Neuronal stem cell (in vitro differentiated cells): ENCODE measurements around the gene MAOB.

Source experiments
- DNase-seq: peaks from one replicate; pipeline ENCODE4 v3.0.0-alpha.2; 2013; ENCODE audit warnings: low spot score
- H2AFZ ChIP-seq: one replicate; pipeline ENCODE4 v1.6.1; 2013; ENCODE audit warnings: mild to moderate bottlenecking, low read length, inconsistent platforms
- H2AK5ac ChIP-seq: 2 replicates; pipeline ENCODE4 v1.6.1; 2013; ENCODE audit warnings: low read depth, mild to moderate bottlenecking, inconsistent platforms, low read length, moderate library complexity, mixed read lengths
- H2BK120ac ChIP-seq: 2 replicates; pipeline ENCODE4 v1.6.1; 2013; ENCODE audit warnings: low read depth, mild to moderate bottlenecking, inconsistent platforms, low read length, moderate library complexity, mixed read lengths
- H2BK12ac ChIP-seq: one replicate; pipeline ENCODE4 v1.6.1; 2013; ENCODE audit warnings: low read length, inconsistent platforms
- H2BK15ac ChIP-seq: 2 replicates; pipeline ENCODE4 v1.6.1; 2013; ENCODE audit warnings: mild to moderate bottlenecking, low read length, inconsistent platforms, mixed read lengths
- H2BK5ac ChIP-seq: one replicate; pipeline ENCODE4 v1.6.1; 2013; ENCODE audit warnings: inconsistent platforms, mild to moderate bottlenecking, low read length, moderate library complexity
- H3K14ac ChIP-seq: one replicate; pipeline ENCODE4 v1.6.1; 2013; ENCODE audit warnings: low read length, inconsistent platforms
- H3K18ac ChIP-seq: 2 replicates; pipeline ENCODE4 v1.6.1; 2013; ENCODE audit warnings: low read length, inconsistent platforms
- H3K23ac ChIP-seq: 2 replicates; pipeline ENCODE4 v1.6.1; 2013; ENCODE audit warnings: low read depth, mild to moderate bottlenecking, mixed read lengths, low read length, inconsistent platforms; ENCODE audit not compliant: poor library complexity
- H3K27ac ChIP-seq: replicated peaks from 3 replicates; pipeline ENCODE4 v1.5.1; 2013; ENCODE audit warnings: low read length, inconsistent platforms
- H3K27me3 ChIP-seq, 3 experiments: 2 replicates each; pipeline ENCODE4 v1.6.1; 2013; ENCODE audit warnings: low read length in 3 of 3, mild to moderate bottlenecking in 2 of 3, inconsistent platforms in 1 of 3, low read depth in 1 of 3, mixed read lengths in 1 of 3, moderate library complexity in 1 of 3; ENCODE audit not compliant: control insufficient read depth in 3 of 3, insufficient read depth in 3 of 3
- H3K36me3 ChIP-seq, 2 donors: replicated peaks in 1 of 2; 2 replicates each; pipeline ENCODE4 v1.6.1; 2013; ENCODE audit warnings: low read length in 2 of 2; ENCODE audit not compliant: control insufficient read depth in 2 of 2, insufficient read depth in 2 of 2
- H3K4ac ChIP-seq: 2 replicates; pipeline ENCODE4 v1.6.1; 2013; ENCODE audit warnings: inconsistent platforms, mild to moderate bottlenecking, low read length, moderate library complexity
- H3K4me1 ChIP-seq, 2 donors: 1 replicate in 1 of 2; 2 replicates in 1 of 2; pipeline ENCODE4 v1.6.1; 2013; ENCODE audit warnings: low read length in 2 of 2, low read depth in 1 of 2; ENCODE audit not compliant: control insufficient read depth in 2 of 2, insufficient read depth in 1 of 2
- H3K4me2 ChIP-seq: one replicate; pipeline ENCODE4 v1.6.1; 2013; ENCODE audit warnings: mild to moderate bottlenecking, low read length, inconsistent platforms; ENCODE audit not compliant: insufficient read depth, poor library complexity, severe bottlenecking
- H3K4me3 ChIP-seq, 2 donors: 2 replicates each; pipeline ENCODE4 v1.5.1; 2013; ENCODE audit warnings: low read length in 2 of 2, mild to moderate bottlenecking in 2 of 2, inconsistent platforms in 1 of 2, moderate library complexity in 1 of 2
- H3K79me1 ChIP-seq: one replicate; pipeline ENCODE4 v1.6.1; 2013; ENCODE audit warnings: low read depth, mild to moderate bottlenecking, inconsistent platforms, low read length, moderate library complexity
- H3K9ac ChIP-seq: one replicate; pipeline ENCODE4 v1.6.1; 2013; ENCODE audit warnings: mild to moderate bottlenecking, low read depth, low read length, inconsistent platforms; ENCODE audit not compliant: poor library complexity
- H3K9me3 ChIP-seq, 2 donors: replicated peaks in 1 of 2; 2 replicates each; pipeline versions ENCODE3 to v1.6.1; 2013; ENCODE audit warnings: low read length in 2 of 2, mild to moderate bottlenecking in 2 of 2, inconsistent platforms in 1 of 2, low read depth in 1 of 2, mixed read lengths in 1 of 2, moderate library complexity in 1 of 2; ENCODE audit not compliant: control insufficient read depth in 2 of 2, insufficient read depth in 1 of 2
- H4K8ac ChIP-seq: one replicate; pipeline ENCODE4 v1.6.1; 2013; ENCODE audit warnings: low read depth, mild to moderate bottlenecking, inconsistent platforms, low read length, moderate library complexity
- H4K91ac ChIP-seq: one replicate; pipeline ENCODE4 v1.6.1; 2013; ENCODE audit warnings: low read length, low read depth, mild to moderate bottlenecking, inconsistent platforms; ENCODE audit not compliant: poor library complexity
- WGBS, 2 donors: extraction: QIAGEN DNeasy Blood & Tissue Kit; methylation state at CpG; one replicate each; pipeline ENCODE4 v1.1.7; 2013; ENCODE audit warnings: missing lambda C conversion rate in 2 of 2, mixed read lengths in 1 of 2; ENCODE audit not compliant: insufficient read length in 2 of 2, insufficient replicate concordance in 1 of 2; ENCODE audit errors: extremely low coverage in 2 of 2; 5-methylcytosine and 5-hydroxymethylcytosine counted together

The MAOB gene

DNA sequence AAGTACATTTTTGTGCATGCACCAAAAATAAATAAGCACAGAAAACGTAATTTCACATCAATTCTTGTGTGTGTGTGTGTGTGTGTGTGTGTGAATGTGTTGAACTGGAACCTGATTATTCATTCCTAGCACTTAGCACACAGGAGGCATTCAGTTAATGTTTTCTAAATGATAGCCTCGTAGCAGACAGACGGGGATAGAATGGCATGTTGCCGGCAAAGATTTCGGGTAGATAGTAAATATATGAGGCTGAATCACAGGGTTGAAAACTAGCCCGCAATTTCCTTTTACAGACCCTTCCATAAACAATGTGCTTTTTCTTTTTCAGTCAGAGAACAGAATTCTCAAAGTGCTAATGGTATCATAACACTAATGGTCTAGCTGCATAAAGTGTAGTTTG, 13.5 kb downstream of the MAOB start:
- Histone ChIP-seq H3K9me3 (no peaks in the 10 kb centered on the region), H3K4me1 (no peaks in the 10 kb centered on the region), H4K91ac (no peak overlapping the region), H2BK15ac (no peak overlapping the region), H2AFZ (no peak overlapping the region), H3K27ac (no peak overlapping the region), H3K14ac (no peak overlapping the region), H3K4me3 (no peak overlapping the region), H3K4ac (no peak overlapping the region), H2BK5ac (no peak overlapping the region), H2BK120ac (no peak overlapping the region), H4K8ac (no peak overlapping the region), H2BK12ac (no peak overlapping the region), H3K9ac (no peak overlapping the region), H3K23ac (no peak overlapping the region), H3K79me1 (no peaks in the 10 kb centered on the region), H3K36me3 (no peaks in the 10 kb centered on the region), H3K4me2 (no peak overlapping the region), H3K18ac (no peak overlapping the region), H2AK5ac (no peak overlapping the region), H3K27me3 (peaks cover 0 to 3% (median 0%) of the 10 kb centered on the region in 3 experiments)
- DNase-seq = no peak
- no CpG with 5 or more reads among the region's 6 CpGs for WGBS, 2 donors

DNA sequence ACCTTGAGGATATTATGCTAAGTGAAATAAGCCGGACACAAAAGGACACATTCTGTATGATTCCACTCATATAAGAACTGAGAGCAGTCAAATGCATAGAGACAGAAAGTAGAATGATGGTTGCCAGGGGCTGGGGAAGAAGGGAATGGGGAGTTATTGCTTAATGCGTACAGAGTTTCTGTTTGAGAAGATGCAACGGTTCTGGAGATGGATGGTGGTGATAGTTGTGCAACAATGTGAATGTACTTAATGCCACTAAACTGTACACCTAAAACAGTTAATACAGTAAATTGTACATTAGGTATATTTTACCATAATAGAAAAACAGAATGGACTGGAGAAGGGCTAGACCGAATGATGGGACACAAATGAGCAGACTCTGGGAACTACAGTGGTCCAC, 15.8 kb downstream of the MAOB start:
- WGBS, 2 donors = no CpG with 5 or more reads among the region's 4 CpGs

DNA sequence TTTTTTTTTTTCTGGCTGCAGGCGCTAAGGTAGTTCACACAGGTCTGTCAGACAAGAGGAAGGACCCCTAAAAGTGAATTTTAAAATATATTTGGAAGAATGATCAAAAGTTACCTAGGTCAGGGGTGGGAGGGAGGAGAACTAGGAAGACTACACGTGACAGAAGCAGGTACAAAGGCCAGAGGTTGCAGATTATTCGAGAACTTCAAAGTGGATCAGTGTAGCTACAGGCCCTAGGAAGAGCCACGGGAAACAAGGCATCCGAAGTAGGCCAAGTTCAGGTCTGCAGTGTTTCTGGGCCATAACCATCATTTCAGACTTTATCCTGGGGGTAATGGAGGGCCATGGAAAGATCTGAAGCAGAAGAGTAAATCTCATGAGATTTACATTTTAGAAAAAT, 16.5 kb downstream of the MAOB start:
- H3K4me3 ChIP-seq = no peak overlapping the region
- H4K8ac ChIP-seq = no peak overlapping the region
- no peak overlapping the region for H4K91ac ChIP-seq
- H2BK5ac ChIP-seq = no peak overlapping the region
- no peaks in the 10 kb centered on the region for H3K4me1 ChIP-seq
- H3K4ac ChIP-seq = no peak overlapping the region
- H3K14ac ChIP-seq = no peak overlapping the region
- no peak overlapping the region for H2AK5ac ChIP-seq
- no peak overlapping the region for H2BK15ac ChIP-seq
- no peak overlapping the region for H2AFZ ChIP-seq
- H3K36me3 ChIP-seq = no peaks in the 10 kb centered on the region
- no CpG with 5 or more reads among the region's 5 CpGs for WGBS, 2 donors
- DNase-seq = no peak
- H3K23ac ChIP-seq = no peak overlapping the region
- H3K9ac ChIP-seq = no peak overlapping the region
- no peak overlapping the region for H2BK120ac ChIP-seq
- no peak overlapping the region for H3K18ac ChIP-seq
- H3K27ac ChIP-seq = no peak overlapping the region
- H3K27me3 ChIP-seq = peaks cover 0 to 4% (median 0%) of the 10 kb centered on the region in 3 experiments
- no peaks in the 10 kb centered on the region for H3K79me1 ChIP-seq
- H3K9me3 ChIP-seq = no peaks in the 10 kb centered on the region
- H3K4me2 ChIP-seq = no peak overlapping the region
- no peak overlapping the region for H2BK12ac ChIP-seq

More for the DNA sequence above, 15.8 kb downstream of the MAOB start:
- Histone ChIP-seq H3K4me2 (no peak overlapping the region), H3K36me3 (no peaks in the 10 kb centered on the region), H3K18ac (no peak overlapping the region), H3K14ac (no peak overlapping the region), H3K9ac (no peak overlapping the region), H2AFZ (no peak overlapping the region), H3K4ac (no peak overlapping the region), H3K4me3 (no peak overlapping the region), H3K23ac (no peak overlapping the region), H2AK5ac (no peak overlapping the region), H2BK120ac (no peak overlapping the region), H4K91ac (no peak overlapping the region), H3K4me1 (no peaks in the 10 kb centered on the region), H3K79me1 (no peaks in the 10 kb centered on the region), H4K8ac (no peak overlapping the region), H3K27ac (no peak overlapping the region), H3K9me3 (no peaks in the 10 kb centered on the region), H2BK15ac (no peak overlapping the region), H3K27me3 (peaks cover 0 to 3% (median 0%) of the 10 kb centered on the region in 3 experiments), H2BK5ac (no peak overlapping the region), H2BK12ac (no peak overlapping the region)
- DNase-seq = no peak

DNA sequence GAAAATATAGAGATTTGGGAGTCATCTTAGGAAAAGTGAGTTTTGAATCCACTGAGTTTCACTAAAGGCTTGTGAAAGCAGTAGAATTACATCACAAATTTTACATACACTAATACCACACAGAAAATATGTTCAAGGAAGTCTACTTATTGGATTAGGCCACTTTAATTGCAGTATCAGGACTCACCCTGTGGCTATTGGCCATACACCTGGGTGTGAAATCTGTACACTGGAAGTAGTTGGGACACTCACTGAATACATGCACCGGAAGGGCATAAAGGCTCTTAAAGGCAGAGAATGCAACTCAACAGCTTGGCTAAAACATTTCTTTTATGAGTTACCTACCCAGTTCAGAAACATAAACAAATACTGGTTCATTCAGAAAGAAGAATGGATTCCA, 19.8 kb downstream of the MAOB start:
- H3K4ac ChIP-seq = no peak overlapping the region
- H2AFZ ChIP-seq = no peak overlapping the region
- H3K27me3 ChIP-seq = peaks cover 0 to 7% (median 0%) of the 10 kb centered on the region in 3 experiments
- no peak overlapping the region for H3K18ac ChIP-seq
- H3K9ac ChIP-seq = no peak overlapping the region
- H2BK15ac ChIP-seq = no peak overlapping the region
- no peak overlapping the region for H2BK5ac ChIP-seq
- no peak overlapping the region for H3K27ac ChIP-seq
- H4K91ac ChIP-seq = no peak overlapping the region
- no peak overlapping the region for H2BK120ac ChIP-seq
- no peak overlapping the region for H4K8ac ChIP-seq
- H3K4me2 ChIP-seq = no peak overlapping the region
- H3K23ac ChIP-seq = no peak overlapping the region
- no peaks in the 10 kb centered on the region for H3K36me3 ChIP-seq
- no peak overlapping the region for H2AK5ac ChIP-seq
- no peak for DNase-seq
- no peak overlapping the region for H2BK12ac ChIP-seq
- H3K9me3 ChIP-seq = no peaks in the 10 kb centered on the region
- no peaks in the 10 kb centered on the region for H3K79me1 ChIP-seq
- H3K4me3 ChIP-seq = no peak overlapping the region
- no CpG with 5 or more reads among the region's 1 CpG for WGBS, 2 donors
- no peaks in the 10 kb centered on the region for H3K4me1 ChIP-seq
- no peak overlapping the region for H3K14ac ChIP-seq
